MM.1S (cell line): ENCODE data around the gene KLHL24.

Experiments used
- DNase-seq: peaks from one replicate; pipeline ENCODE4 v3.0.0-alpha.2; 2015
- H2AFZ ChIP-seq: fragments of 300-600 bp; sonication (generic); 2 replicates; pipeline ENCODE4 v1.6.0; 2016; ENCODE audit warnings: antibody characterized with exemption, low read length
- H3F3A ChIP-seq: fragments of 300-600 bp; sonication (generic); 2 replicates; pipeline ENCODE4 v1.6.1; 2016; ENCODE audit warnings: mild to moderate bottlenecking, antibody characterized with exemption, low read length, moderate library complexity, mixed read lengths; ENCODE audit not compliant: insufficient read depth
- H3K27ac ChIP-seq: fragments of 300-600 bp; sonication (generic); 2 replicates; pipeline ENCODE4 v1.5.1; 2016; ENCODE audit warnings: mild to moderate bottlenecking, low read length
- H3K27me3 ChIP-seq: fragments of 300-600 bp; sonication (generic); replicated peaks from 2 replicates; pipeline ENCODE4 v1.6.0; 2016; ENCODE audit warnings: low read length; ENCODE audit not compliant: insufficient read depth
- H3K36me3 ChIP-seq: fragments of 300-600 bp; sonication (generic); replicated peaks from 2 replicates; pipeline ENCODE4 v1.6.1; 2016; ENCODE audit warnings: mild to moderate bottlenecking, low read length, mixed read lengths; ENCODE audit not compliant: insufficient read depth
- H3K4me1 ChIP-seq: fragments of 300-600 bp; sonication (generic); 2 replicates; pipeline ENCODE4 v1.6.1; 2016; ENCODE audit warnings: low read length, mixed read lengths
- H3K4me2 ChIP-seq: fragments of 300-600 bp; sonication (generic); 2 replicates; pipeline ENCODE4 v1.6.0; 2016; ENCODE audit warnings: low read depth, low read length
- H3K4me3 ChIP-seq: fragments of 300-600 bp; sonication (generic); 2 replicates; pipeline ENCODE4 v1.5.1; 2016; ENCODE audit warnings: low read length, mixed read lengths
- H3K79me2 ChIP-seq: fragments of 300-600 bp; sonication (generic); 2 replicates; pipeline ENCODE4 v1.6.1; 2016; ENCODE audit warnings: mixed run types, low read length, mixed read lengths
- H3K9ac ChIP-seq: fragments of 300-600 bp; sonication (generic); 2 replicates; pipeline ENCODE4 v1.6.1; 2016; ENCODE audit warnings: low read length, mixed read lengths
- H3K9me2 ChIP-seq: fragments of 300-600 bp; sonication (generic); replicated peaks from 2 replicates; pipeline ENCODE4 v1.6.1; 2016; ENCODE audit warnings: mild to moderate bottlenecking, low read length, mixed read lengths; ENCODE audit not compliant: insufficient read depth
- H3K9me3 ChIP-seq: fragments of 300-600 bp; sonication (generic); replicated peaks from 2 replicates; pipeline ENCODE4 v1.6.1; 2016; ENCODE audit warnings: mild to moderate bottlenecking, low read length, mixed read lengths; ENCODE audit not compliant: insufficient read depth
- H4K20me1 ChIP-seq: fragments of 300-600 bp; sonication (generic); 2 replicates; pipeline ENCODE4 v1.6.1; 2016; ENCODE audit warnings: mild to moderate bottlenecking, low read length, moderate library complexity, mixed read lengths; ENCODE audit not compliant: insufficient read depth
- EZH2 ChIP-seq: fragments of 300-600 bp; sonication (generic); optimal IDR thresholded peaks from 2 replicates; pipeline ENCODE3; 2017; ENCODE audit warnings: low read depth, mild to moderate bottlenecking, antibody characterized with exemption, low read length, mixed read lengths
- EZH2phosphoT487 ChIP-seq: fragments of 300-600 bp; sonication (generic); IDR thresholded peaks from 2 replicates; pipeline ENCODE4 v1.6.1; 2018; ENCODE audit warnings: antibody characterized with exemption, low read length
- TF ChIP-seq, protein P1 (sequence below): fragments of 300-600 bp; sonication (generic); IDR thresholded peaks from 2 replicates; pipeline ENCODE4 v1.5.1; 2016; ENCODE audit warnings: antibody characterized with exemption, low read length, mixed read lengths

Gene KLHL24

GRCh38 chr3:183618542-183618941 is 16.9 kb upstream of the KLHL24 start:
- H3F3A ChIP-seq, result no peaks in the 10 kb centered on the region
- no peak overlapping the region for H3K4me3 ChIP-seq
- peaks cover 8% of the 10 kb centered on the region for H3K4me1 ChIP-seq
- no peaks in the 10 kb centered on the region for H3K36me3 ChIP-seq
- TF ChIP-seq, protein P1, sequence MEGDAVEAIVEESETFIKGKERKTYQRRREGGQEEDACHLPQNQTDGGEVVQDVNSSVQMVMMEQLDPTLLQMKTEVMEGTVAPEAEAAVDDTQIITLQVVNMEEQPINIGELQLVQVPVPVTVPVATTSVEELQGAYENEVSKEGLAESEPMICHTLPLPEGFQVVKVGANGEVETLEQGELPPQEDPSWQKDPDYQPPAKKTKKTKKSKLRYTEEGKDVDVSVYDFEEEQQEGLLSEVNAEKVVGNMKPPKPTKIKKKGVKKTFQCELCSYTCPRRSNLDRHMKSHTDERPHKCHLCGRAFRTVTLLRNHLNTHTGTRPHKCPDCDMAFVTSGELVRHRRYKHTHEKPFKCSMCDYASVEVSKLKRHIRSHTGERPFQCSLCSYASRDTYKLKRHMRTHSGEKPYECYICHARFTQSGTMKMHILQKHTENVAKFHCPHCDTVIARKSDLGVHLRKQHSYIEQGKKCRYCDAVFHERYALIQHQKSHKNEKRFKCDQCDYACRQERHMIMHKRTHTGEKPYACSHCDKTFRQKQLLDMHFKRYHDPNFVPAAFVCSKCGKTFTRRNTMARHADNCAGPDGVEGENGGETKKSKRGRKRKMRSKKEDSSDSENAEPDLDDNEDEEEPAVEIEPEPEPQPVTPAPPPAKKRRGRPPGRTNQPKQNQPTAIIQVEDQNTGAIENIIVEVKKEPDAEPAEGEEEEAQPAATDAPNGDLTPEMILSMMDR, result no peak
- no peak for TF ChIP-seq EZH2phosphoT487
- no peak for TF ChIP-seq EZH2
- H2AFZ ChIP-seq, result no peak overlapping the region
- no peaks in the 10 kb centered on the region for H3K79me2 ChIP-seq
- H3K4me2 ChIP-seq, result no peak overlapping the region
- no peak overlapping the region for H3K9ac ChIP-seq
- DNase-seq, result no peak
- no peaks in the 10 kb centered on the region for H3K9me3 ChIP-seq
- no peaks in the 10 kb centered on the region for H4K20me1 ChIP-seq
- H3K27ac ChIP-seq, result no peak overlapping the region
- no peaks in the 10 kb centered on the region for H3K27me3 ChIP-seq
- H3K9me2 ChIP-seq, result no peaks in the 10 kb centered on the region

GRCh38 chr3:183619010-183619409 is 16.4 kb upstream of the KLHL24 start:
- H3F3A ChIP-seq, result no peaks in the 10 kb centered on the region
- no peak overlapping the region for H2AFZ ChIP-seq
- H3K9ac ChIP-seq, result no peak overlapping the region
- TF ChIP-seq EZH2phosphoT487 (no peak), EZH2 (no peak)
- TF ChIP-seq, protein P1, result no peak
- H3K9me2 ChIP-seq, result no peaks in the 10 kb centered on the region
- no peaks in the 10 kb centered on the region for H3K27me3 ChIP-seq
- no peak overlapping the region for H3K4me3 ChIP-seq
- H3K36me3 ChIP-seq, result no peaks in the 10 kb centered on the region
- H3K4me2 ChIP-seq, result no peak overlapping the region
- DNase-seq, result no peak
- H3K79me2 ChIP-seq, result no peaks in the 10 kb centered on the region
- H3K9me3 ChIP-seq, result no peaks in the 10 kb centered on the region
- no peaks in the 10 kb centered on the region for H4K20me1 ChIP-seq
- no peak overlapping the region for H3K27ac ChIP-seq
- H3K4me1 ChIP-seq, result peaks cover 3% of the 10 kb centered on the region

DNA sequence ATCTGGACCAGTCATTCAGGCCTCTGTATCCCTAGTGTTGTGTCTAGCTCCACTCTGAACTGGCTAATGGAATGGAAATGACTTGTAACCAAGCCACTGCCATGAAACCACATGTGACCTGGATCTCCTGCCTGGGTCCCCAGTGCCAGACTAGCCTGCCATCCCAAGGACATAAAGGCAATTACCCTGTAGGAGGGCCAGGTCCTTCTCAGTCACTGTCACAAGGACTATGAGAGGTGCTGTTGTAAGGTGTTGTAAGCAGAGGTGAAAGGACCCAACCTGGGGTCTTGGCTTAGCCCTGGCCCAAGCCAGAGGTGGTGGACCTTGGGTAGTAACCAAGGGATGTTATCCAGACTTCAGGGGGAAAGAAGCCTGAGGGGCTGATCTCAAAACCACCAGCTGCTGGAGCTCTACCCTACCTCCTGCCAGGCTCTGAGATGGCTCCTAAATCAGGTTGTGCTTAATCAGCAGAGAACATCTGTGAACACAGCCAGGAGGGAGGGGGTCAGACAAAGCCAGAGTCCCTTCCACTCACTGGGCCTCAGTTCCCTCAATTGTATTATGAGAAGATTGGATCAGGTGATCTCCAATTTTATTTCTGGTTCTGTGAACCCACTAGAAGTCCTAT is 15.7 kb upstream of the KLHL24 start:
- Histone ChIP-seq H3K36me3 (no peaks in the 10 kb centered on the region), H3K9me2 (no peaks in the 10 kb centered on the region), H3K4me3 (no peak overlapping the region), H3F3A (no peaks in the 10 kb centered on the region), H3K9me3 (no peaks in the 10 kb centered on the region), H3K4me2 (no peak overlapping the region), H3K27me3 (no peaks in the 10 kb centered on the region), H3K27ac (no peak overlapping the region), H3K4me1 (no peaks in the 10 kb centered on the region), H3K9ac (no peak overlapping the region), H4K20me1 (no peaks in the 10 kb centered on the region), H3K79me2 (no peaks in the 10 kb centered on the region), H2AFZ (no peak overlapping the region)
- TF ChIP-seq EZH2, result no peak
- no peak for TF ChIP-seq EZH2phosphoT487
- TF ChIP-seq, protein P1, result no peak
- DNase-seq, result no peak
